ENCODE data around the gene TBK1.

- TF ChIP-seq POLR2A (IDR thresholded peaks at IDR 0.05) (no peak), CTCF (IDR thresholded peaks at IDR 0.05) (no peak), POLR2AphosphoS5 (IDR thresholded peaks at IDR 0.05; ENCODE audit: insufficient read depth in 1 of 2, low read depth in 1 of 2) (no peak)
Measured at GRCh38 chr12:64506955-64507354, 55.0 kb downstream of the TBK1 start.
